Measurements from ENCODE around the gene MAP4. TPM values are rescaled to one million over a fixed set of nuclear protein-coding genes. Genes with fewer than 3 reads are reported as not detected.

Gene MAP4
- total and polyA plus RNA-seq, 2 donors (not counting 1 experiment from before 2014, with no cell fraction given) = 152 to 243 TPM

- no peaks in the 10 kb centered on the region for H3K4me1 ChIP-seq (ENCODE audit: control insufficient read depth, extremely low read depth, insufficient read depth, low read length)
- no peak overlapping the region for H3K4me3 ChIP-seq (replicated peaks in 1 of 4; ENCODE audit: control extremely low read depth in 1 of 4, insufficient read depth in 1 of 4, low read depth in 3 of 4, low read length in 4 of 4)
- no peaks in the 10 kb centered on the region for H3K9me3 ChIP-seq (ENCODE audit: control insufficient read depth, insufficient read depth, low read depth, low read length)
- H3K27me3 ChIP-seq (ENCODE audit: control insufficient read depth, insufficient read depth, low read length) = no peaks in the 10 kb centered on the region
- no peak overlapping the region for H3K27ac ChIP-seq (ENCODE audit: insufficient read depth, low read length)
- no peak overlapping the region for H2AFZ ChIP-seq (ENCODE audit: low read length)
- no peaks in the 10 kb centered on the region for H3K36me3 ChIP-seq (ENCODE audit: control insufficient read depth, insufficient read depth, low read length)
- DNase-seq (ENCODE audit: low read depth in 2 of 2) = no peak
- H4K20me1 ChIP-seq (ENCODE audit: control insufficient read depth, extremely low read depth, insufficient read depth, low read length) = no peaks in the 10 kb centered on the region
- peaks cover 88% of the 10 kb centered on the region for H3K79me2 ChIP-seq (ENCODE audit: control insufficient read depth, insufficient read depth, low read length)
- no peak overlapping the region for H3K4me2 ChIP-seq (ENCODE audit: extremely low read depth, insufficient read depth, low read length)
- no peak for TF ChIP-seq EZH2 (IDR thresholded peaks at IDR 0.05; ENCODE audit: low read length, missing control alignments)
- no peak for TF ChIP-seq CTCF (conservative IDR thresholded peaks at IDR 0.05 in 1 of 2, IDR thresholded peaks at IDR 0.05 in 1 of 2; ENCODE audit: low read depth in 1 of 2, low read length in 2 of 2)
- no peak overlapping the region for H3K9ac ChIP-seq (ENCODE audit: insufficient read depth, low read length)
These were observed 9.9 kb upstream of the MAP4 start for GRCh38 chr3:48026098-48026497.

DNA sequence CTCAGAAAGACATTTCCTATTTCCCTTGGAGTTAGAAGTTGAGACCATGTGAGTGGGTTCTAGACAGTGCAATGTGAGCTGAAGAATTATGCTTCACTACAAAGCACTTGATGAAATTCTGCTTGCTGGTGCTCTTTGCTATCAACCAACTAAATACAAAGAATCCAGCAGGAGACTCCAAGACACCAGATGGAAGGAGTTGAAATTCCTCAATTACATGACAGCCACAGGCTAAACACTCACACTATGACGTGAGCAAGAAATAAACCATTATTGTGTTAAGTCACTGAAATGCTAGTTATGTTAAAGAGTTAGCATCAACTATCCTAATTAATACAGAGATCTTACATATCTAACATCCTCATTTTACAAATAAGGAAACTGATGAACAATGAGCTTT lies 8.2 kb upstream of the MAP4 start:
- no peaks in the 10 kb centered on the region for H3K36me3 ChIP-seq (ENCODE audit: control insufficient read depth, insufficient read depth, low read length)
- H4K20me1 ChIP-seq (ENCODE audit: control insufficient read depth, extremely low read depth, insufficient read depth, low read length) = no peaks in the 10 kb centered on the region
- no peaks in the 10 kb centered on the region for H3K4me1 ChIP-seq (ENCODE audit: control insufficient read depth, extremely low read depth, insufficient read depth, low read length)
- H3K27ac ChIP-seq (ENCODE audit: insufficient read depth, low read length) = no peak overlapping the region
- no peaks in the 10 kb centered on the region for H3K27me3 ChIP-seq (ENCODE audit: control insufficient read depth, insufficient read depth, low read length)
- peaks cover 86% of the 10 kb centered on the region for H3K79me2 ChIP-seq (ENCODE audit: control insufficient read depth, insufficient read depth, low read length)
- DNase-seq (ENCODE audit: low read depth in 2 of 2) = peak in 1 of 2 donors; percentile 37
- no peaks in the 10 kb centered on the region for H3K9me3 ChIP-seq (ENCODE audit: control insufficient read depth, insufficient read depth, low read depth, low read length)
- no peak overlapping the region for H2AFZ ChIP-seq (ENCODE audit: low read length)
- TF ChIP-seq EZH2 (IDR thresholded peaks at IDR 0.05; ENCODE audit: low read length, missing control alignments) (no peak), CTCF (conservative IDR thresholded peaks at IDR 0.05 in 1 of 2, IDR thresholded peaks at IDR 0.05 in 1 of 2; ENCODE audit: low read depth in 1 of 2, low read length in 2 of 2) (no peak)
- H3K4me2 ChIP-seq (ENCODE audit: extremely low read depth, insufficient read depth, low read length) = no peak overlapping the region
- H3K9ac ChIP-seq (ENCODE audit: insufficient read depth, low read length) = no peak overlapping the region
- no peak overlapping the region for H3K4me3 ChIP-seq (replicated peaks in 1 of 4; ENCODE audit: control extremely low read depth in 1 of 4, insufficient read depth in 1 of 4, low read depth in 3 of 4, low read length in 4 of 4)

DNA sequence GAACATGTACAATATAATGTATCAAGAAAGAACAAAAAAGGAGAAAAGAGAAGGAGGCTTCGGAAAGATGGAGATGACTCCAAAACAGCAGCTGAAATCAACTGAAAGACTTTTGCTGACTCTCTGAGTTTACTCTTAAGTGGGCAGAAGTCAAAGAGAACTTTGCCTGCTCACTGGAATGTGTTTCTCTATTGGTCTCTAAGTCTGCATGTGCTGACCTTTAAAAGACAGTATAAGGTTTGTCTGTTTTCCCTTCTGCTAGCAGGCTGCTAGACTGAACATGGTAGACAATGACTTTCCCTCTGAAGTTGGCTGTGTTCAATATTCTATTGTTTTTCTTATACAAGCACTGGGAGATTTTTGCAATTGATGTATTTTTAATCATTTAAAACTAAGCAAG lies 7.2 kb upstream of the MAP4 start:
- no peaks in the 10 kb centered on the region for H3K9me3 ChIP-seq (ENCODE audit: control insufficient read depth, insufficient read depth, low read depth, low read length)
- H2AFZ ChIP-seq (ENCODE audit: low read length) = no peak overlapping the region
- H4K20me1 ChIP-seq (ENCODE audit: control insufficient read depth, extremely low read depth, insufficient read depth, low read length) = no peaks in the 10 kb centered on the region
- H3K4me2 ChIP-seq (ENCODE audit: extremely low read depth, insufficient read depth, low read length) = no peak overlapping the region
- H3K27me3 ChIP-seq (ENCODE audit: control insufficient read depth, insufficient read depth, low read length) = no peaks in the 10 kb centered on the region
- H3K4me1 ChIP-seq (ENCODE audit: control insufficient read depth, extremely low read depth, insufficient read depth, low read length) = no peaks in the 10 kb centered on the region
- H3K4me3 ChIP-seq (replicated peaks in 1 of 4; ENCODE audit: control extremely low read depth in 1 of 4, insufficient read depth in 1 of 4, low read depth in 3 of 4, low read length in 4 of 4) = no peak overlapping the region
- no peak overlapping the region for H3K9ac ChIP-seq (ENCODE audit: insufficient read depth, low read length)
- H3K27ac ChIP-seq (ENCODE audit: insufficient read depth, low read length) = no peak overlapping the region
- H3K36me3 ChIP-seq (ENCODE audit: control insufficient read depth, insufficient read depth, low read length) = no peaks in the 10 kb centered on the region
- TF ChIP-seq CTCF (conservative IDR thresholded peaks at IDR 0.05 in 1 of 2, IDR thresholded peaks at IDR 0.05 in 1 of 2; ENCODE audit: low read depth in 1 of 2, low read length in 2 of 2) (no peak), EZH2 (IDR thresholded peaks at IDR 0.05; ENCODE audit: low read length, missing control alignments) (no peak)
- no peak for DNase-seq (ENCODE audit: low read depth in 2 of 2)
- H3K79me2 ChIP-seq (ENCODE audit: control insufficient read depth, insufficient read depth, low read length) = peaks cover 82% of the 10 kb centered on the region

Measured in fibroblast of lung (primary cell).